HG02571 (cell line): ENCODE data around the gene P2RX3.
"Not testable (repeated sequence)": the region's sequence is repeated elsewhere in the genome, so short reads cannot be mapped to it uniquely, and the experiment has no call there.

ENCODE experiments used
- ATAC-seq: cut with Tn5 transposase; IDR thresholded peaks from one replicate; pipeline ENCODE4 v1.9.1; 2021; ENCODE audit warnings: mild to moderate bottlenecking, moderate library complexity; ENCODE audit not compliant: unreplicated experiment

Gene P2RX3

GRCh38 chr11:57338142-57338541 is at the start of gene P2RX3:
Gene P2RX3 (plus strand): TSS chr11:57338352. CDS start chr11:57338551, 199 bp downstream.
- ATAC-seq, result no peak

- no peak for ATAC-seq
Observed at GRCh38 chr11:57288771-57289579, 49.2 kb upstream of the P2RX3 start.

- ATAC-seq, result no peak
Observed at GRCh38 chr11:57290288-57290687, 47.9 kb upstream of the P2RX3 start.

GRCh38 chr11:57294225-57295131 is 43.7 kb upstream of the P2RX3 start:
- no peak for ATAC-seq

- not testable (repeated sequence) for ATAC-seq
Observed at GRCh38 chr11:57296205-57296604, 41.9 kb upstream of the P2RX3 start.

- no peak for ATAC-seq
Observed at GRCh38 chr11:57297221-57297620, 40.9 kb upstream of the P2RX3 start.

- no peak for ATAC-seq
Observed at GRCh38 chr11:57299150-57299737, 38.9 kb upstream of the P2RX3 start.

GRCh38 chr11:57300785-57301184 is 37.4 kb upstream of the P2RX3 start:
- no peak for ATAC-seq

- ATAC-seq, result no peak
Observed at GRCh38 chr11:57301711-57302423, 36.3 kb upstream of the P2RX3 start.

- ATAC-seq, result no peak
Observed at GRCh38 chr11:57302489-57302888, 35.7 kb upstream of the P2RX3 start.

- no peak for ATAC-seq
Observed at GRCh38 chr11:57303280-57303989, 34.7 kb upstream of the P2RX3 start.

- ATAC-seq, result no peak
Observed at GRCh38 chr11:57303990-57304579, 34.1 kb upstream of the P2RX3 start.

- no peak for ATAC-seq
Observed at GRCh38 chr11:57305523-57305922, 32.6 kb upstream of the P2RX3 start.

- ATAC-seq, result no peak
Observed at GRCh38 chr11:57306161-57306876, 31.8 kb upstream of the P2RX3 start.

GRCh38 chr11:57306940-57307565 is 31.1 kb upstream of the P2RX3 start:
- no peak for ATAC-seq

- ATAC-seq, result no peak
Observed at GRCh38 chr11:57307666-57308270, 30.4 kb upstream of the P2RX3 start.

GRCh38 chr11:57308426-57309060 is 29.6 kb upstream of the P2RX3 start:
- no peak for ATAC-seq
